Stimulated activated CD8-positive, alpha-beta memory T cell treated with anti-CD3 and anti-CD28 coated beads, Interleukin-15, amount 100 ng/mL, for 4 hours (primary cell): Measurements from ENCODE around the gene PKNOX2.

ENCODE experiments used
- DNase-seq, 2 donors: peaks; one replicate each; pipeline ENCODE4 v3.0.0-alpha.2; 2020; ENCODE audit warnings: low read depth in 2 of 2

The PKNOX2 gene

GRCh38 chr11:125164422-125165110, at the start of gene PKNOX2:
TSS of gene PKNOX2 (plus strand) at chr11:125164751. CDS start at chr11:125351306, 186,555 bp downstream.
- DNase-seq: peak; percentile 24 to 52

- no peak for DNase-seq
These were observed 47.1 kb upstream of the PKNOX2 start for GRCh38 chr11:125117429-125117828.

GRCh38 chr11:125123194-125123946, 41.2 kb upstream of the PKNOX2 start:
- no peak for DNase-seq

GRCh38 chr11:125123947-125124617, 40.5 kb upstream of the PKNOX2 start:
- peak in 1 of 2 donors; percentile 7 for DNase-seq

- no peak for DNase-seq
These were observed 39.9 kb upstream of the PKNOX2 start for GRCh38 chr11:125124618-125124992.

GRCh38 chr11:125128450-125128849, 36.1 kb upstream of the PKNOX2 start:
- DNase-seq: no peak

- DNase-seq: no peak
These were observed 35.1 kb upstream of the PKNOX2 start for GRCh38 chr11:125129316-125129993.

GRCh38 chr11:125132071-125132470, 32.5 kb upstream of the PKNOX2 start:
- DNase-seq: no peak

GRCh38 chr11:125132596-125132995, 32.0 kb upstream of the PKNOX2 start:
- no peak for DNase-seq

GRCh38 chr11:125136001-125136400, 28.6 kb upstream of the PKNOX2 start:
- DNase-seq: no peak

- no peak for DNase-seq
These were observed 25.6 kb upstream of the PKNOX2 start for GRCh38 chr11:125138966-125139365.

GRCh38 chr11:125139778-125140177, 24.8 kb upstream of the PKNOX2 start:
- no peak for DNase-seq

- no peak for DNase-seq
These were observed 24.3 kb upstream of the PKNOX2 start for GRCh38 chr11:125140233-125140632.

GRCh38 chr11:125141178-125141577, 23.4 kb upstream of the PKNOX2 start:
- DNase-seq: no peak

- peak; percentile 15 to 28 for DNase-seq
These were observed 22.6 kb upstream of the PKNOX2 start for GRCh38 chr11:125141686-125142535.

GRCh38 chr11:125146232-125146631, 18.3 kb upstream of the PKNOX2 start:
- no peak for DNase-seq

- no peak for DNase-seq
These were observed 17.3 kb upstream of the PKNOX2 start for GRCh38 chr11:125147280-125147679.

- DNase-seq: no peak
These were observed 16.5 kb upstream of the PKNOX2 start for GRCh38 chr11:125148011-125148410.

- no peak for DNase-seq
These were observed 15.8 kb upstream of the PKNOX2 start for GRCh38 chr11:125148743-125149142.

- DNase-seq: no peak
These were observed 10.7 kb upstream of the PKNOX2 start for GRCh38 chr11:125153837-125154236.
